Measurements from ENCODE around the gene NOL3. TPM values are rescaled to one million over a fixed set of nuclear protein-coding genes. Genes with fewer than 3 reads are reported as not detected.

NOL3 gene
- total RNA-seq, 1 donor from 2014 or later = 28.3 TPM

GRCh38 chr16:67179421-67180080, 9.2 kb downstream of the NOL3 start:
- no peaks in the 10 kb centered on the region for H3K27me3 ChIP-seq (ENCODE audit: control insufficient read depth, insufficient read depth, low read length)
- no peaks in the 10 kb centered on the region for H3K36me3 ChIP-seq (ENCODE audit: control insufficient read depth, insufficient read depth, low read length)
- H3K4me3 ChIP-seq (ENCODE audit: low read depth, low read length) = no peak overlapping the region
- no peak for TF ChIP-seq CTCF (IDR thresholded peaks at IDR 0.05; ENCODE audit: insufficient read depth, low read length, poor library complexity, severe bottlenecking)
- no peak for DNase-seq (ENCODE audit: low read depth)

- DNase-seq (ENCODE audit: low read depth) = no peak
- H3K36me3 ChIP-seq (ENCODE audit: control insufficient read depth, insufficient read depth, low read length) = no peaks in the 10 kb centered on the region
- no peak overlapping the region for H3K4me3 ChIP-seq (ENCODE audit: low read depth, low read length)
- H3K27me3 ChIP-seq (ENCODE audit: control insufficient read depth, insufficient read depth, low read length) = peaks cover 6% of the 10 kb centered on the region
- no peak for TF ChIP-seq CTCF (IDR thresholded peaks at IDR 0.05; ENCODE audit: insufficient read depth, low read length, poor library complexity, severe bottlenecking)
Observed at GRCh38 chr16:67180166-67180565, 9.8 kb downstream of the NOL3 start.

- no peaks in the 10 kb centered on the region for H3K36me3 ChIP-seq (ENCODE audit: control insufficient read depth, insufficient read depth, low read length)
- DNase-seq (ENCODE audit: low read depth) = no peak
- no peak overlapping the region for H3K4me3 ChIP-seq (ENCODE audit: low read depth, low read length)
- no peak for TF ChIP-seq CTCF (IDR thresholded peaks at IDR 0.05; ENCODE audit: insufficient read depth, low read length, poor library complexity, severe bottlenecking)
- peaks cover 6% of the 10 kb centered on the region for H3K27me3 ChIP-seq (ENCODE audit: control insufficient read depth, insufficient read depth, low read length)
Observed at GRCh38 chr16:67181346-67181745, 11.0 kb downstream of the NOL3 start.

- H3K36me3 ChIP-seq (ENCODE audit: control insufficient read depth, insufficient read depth, low read length) = no peaks in the 10 kb centered on the region
- TF ChIP-seq CTCF (IDR thresholded peaks at IDR 0.05; ENCODE audit: insufficient read depth, low read length, poor library complexity, severe bottlenecking) = no peak
- peaks cover 6% of the 10 kb centered on the region for H3K27me3 ChIP-seq (ENCODE audit: control insufficient read depth, insufficient read depth, low read length)
- no peak overlapping the region for H3K4me3 ChIP-seq (ENCODE audit: low read depth, low read length)
- DNase-seq (ENCODE audit: low read depth) = no peak
Observed at GRCh38 chr16:67182288-67182687, 11.9 kb downstream of the NOL3 start.

- Histone ChIP-seq H3K27me3 (ENCODE audit: control insufficient read depth, insufficient read depth, low read length) (peaks cover 6% of the 10 kb centered on the region), H3K36me3 (ENCODE audit: control insufficient read depth, insufficient read depth, low read length) (no peaks in the 10 kb centered on the region), H3K4me3 (ENCODE audit: low read depth, low read length) (peak overlapping the region; percentile 63)
- no peak for DNase-seq (ENCODE audit: low read depth)
- no peak for TF ChIP-seq CTCF (IDR thresholded peaks at IDR 0.05; ENCODE audit: insufficient read depth, low read length, poor library complexity, severe bottlenecking)
Observed at GRCh38 chr16:67183284-67183626, 12.9 kb downstream of the NOL3 start.
